ENCODE data around the gene CDC25C.

The CDC25C gene

GRCh38 chr5:138371454-138371853 lies 39.9 kb upstream of the CDC25C start:
- no peak overlapping the region for H3K4me2 ChIP-seq (ENCODE audit: low read depth, low read length)
- 0 out of 2 replicates have a peak, but pooled peaks cover 3% of the 10 kb centered on the region for H3F3A ChIP-seq (ENCODE audit: insufficient read depth, low read length)
- peaks cover 18% of the 10 kb centered on the region; the same call in 1 of the 2 replicates for H4K20me1 ChIP-seq (ENCODE audit: insufficient read depth, low read length)
- H3K9ac ChIP-seq (ENCODE audit: low read length) = no peak overlapping the region
- no peaks in the 10 kb centered on the region for H3K4me1 ChIP-seq (ENCODE audit: low read length)
- H3K9me2 ChIP-seq (replicated peaks; ENCODE audit: insufficient read depth, low read length) = no peaks in the 10 kb centered on the region
- no peaks in the 10 kb centered on the region for H3K9me3 ChIP-seq (replicated peaks; ENCODE audit: insufficient read depth, low read length)
- H3K4me3 ChIP-seq (ENCODE audit: low read length) = no peak overlapping the region
- H3K27ac ChIP-seq (ENCODE audit: low read length) = no peak overlapping the region
- no peak for DNase-seq
- H3K79me2 ChIP-seq (ENCODE audit: low read length) = peaks cover 67% of the 10 kb centered on the region
- H3K36me3 ChIP-seq (replicated peaks; ENCODE audit: insufficient read depth, low read length) = no peaks in the 10 kb centered on the region
- H3K27me3 ChIP-seq (replicated peaks; ENCODE audit: insufficient read depth, low read length) = no peaks in the 10 kb centered on the region
- TF ChIP-seq CTCF (IDR thresholded peaks at IDR 0.05; ENCODE audit: low read length) (no peak), EZH2phosphoT487 (IDR thresholded peaks at IDR 0.05; ENCODE audit: low read length) (no peak), EZH2 (optimal IDR thresholded peaks at IDR 0.05; ENCODE audit: low read depth, low read length) (no peak)
- H2AFZ ChIP-seq (ENCODE audit: low read length) = no peak overlapping the region

GRCh38 chr5:138370537-138370936 lies 38.9 kb upstream of the CDC25C start:
- no peak overlapping the region for H3K9ac ChIP-seq (ENCODE audit: low read length)
- H3K27me3 ChIP-seq (replicated peaks; ENCODE audit: insufficient read depth, low read length) = no peaks in the 10 kb centered on the region
- H3K27ac ChIP-seq (ENCODE audit: low read length) = no peak overlapping the region
- no peaks in the 10 kb centered on the region for H3K4me1 ChIP-seq (ENCODE audit: low read length)
- no peak for DNase-seq
- H4K20me1 ChIP-seq (ENCODE audit: insufficient read depth, low read length) = peaks cover 22% of the 10 kb centered on the region; the same call in 1 of the 2 replicates
- 0 out of 2 replicates have a peak, but pooled peaks cover 3% of the 10 kb centered on the region for H3F3A ChIP-seq (ENCODE audit: insufficient read depth, low read length)
- peaks cover 76% of the 10 kb centered on the region for H3K79me2 ChIP-seq (ENCODE audit: low read length)
- TF ChIP-seq EZH2 (optimal IDR thresholded peaks at IDR 0.05; ENCODE audit: low read depth, low read length) (no peak), CTCF (IDR thresholded peaks at IDR 0.05; ENCODE audit: low read length) (no peak), EZH2phosphoT487 (IDR thresholded peaks at IDR 0.05; ENCODE audit: low read length) (no peak)
- no peak overlapping the region for H2AFZ ChIP-seq (ENCODE audit: low read length)
- H3K9me2 ChIP-seq (replicated peaks; ENCODE audit: insufficient read depth, low read length) = no peaks in the 10 kb centered on the region
- H3K4me3 ChIP-seq (ENCODE audit: low read length) = no peak overlapping the region
- no peak overlapping the region for H3K4me2 ChIP-seq (ENCODE audit: low read depth, low read length)
- no peaks in the 10 kb centered on the region for H3K9me3 ChIP-seq (replicated peaks; ENCODE audit: insufficient read depth, low read length)
- H3K36me3 ChIP-seq (replicated peaks; ENCODE audit: insufficient read depth, low read length) = no peaks in the 10 kb centered on the region

GRCh38 chr5:138369706-138370105 lies 38.1 kb upstream of the CDC25C start:
- no peak overlapping the region for H3K4me3 ChIP-seq (ENCODE audit: low read length)
- H3K27ac ChIP-seq (ENCODE audit: low read length) = no peak overlapping the region
- H3K9ac ChIP-seq (ENCODE audit: low read length) = no peak overlapping the region
- peaks cover 22% of the 10 kb centered on the region; the same call in 1 of the 2 replicates for H4K20me1 ChIP-seq (ENCODE audit: insufficient read depth, low read length)
- no peak for DNase-seq
- TF ChIP-seq EZH2 (optimal IDR thresholded peaks at IDR 0.05; ENCODE audit: low read depth, low read length) = no peak
- no peak for TF ChIP-seq CTCF (IDR thresholded peaks at IDR 0.05; ENCODE audit: low read length)
- no peak for TF ChIP-seq EZH2phosphoT487 (IDR thresholded peaks at IDR 0.05; ENCODE audit: low read length)
- no peaks in the 10 kb centered on the region for H3K36me3 ChIP-seq (replicated peaks; ENCODE audit: insufficient read depth, low read length)
- no peaks in the 10 kb centered on the region for H3K27me3 ChIP-seq (replicated peaks; ENCODE audit: insufficient read depth, low read length)
- H3K9me3 ChIP-seq (replicated peaks; ENCODE audit: insufficient read depth, low read length) = no peaks in the 10 kb centered on the region
- H3K79me2 ChIP-seq (ENCODE audit: low read length) = peaks cover 85% of the 10 kb centered on the region
- 0 out of 2 replicates have a peak, but pooled peaks cover 3% of the 10 kb centered on the region for H3F3A ChIP-seq (ENCODE audit: insufficient read depth, low read length)
- H3K9me2 ChIP-seq (replicated peaks; ENCODE audit: insufficient read depth, low read length) = no peaks in the 10 kb centered on the region
- H2AFZ ChIP-seq (ENCODE audit: low read length) = no peak overlapping the region
- H3K4me2 ChIP-seq (ENCODE audit: low read depth, low read length) = no peak overlapping the region
- H3K4me1 ChIP-seq (ENCODE audit: low read length) = no peaks in the 10 kb centered on the region
